HAP-1 (cell line): ENCODE results near the gene MEN1.

Experiments
- DNase-seq, 2 experiments: peaks; one replicate each; pipeline ENCODE4 v3.0.0-alpha.2; 2016 to 2020; ENCODE audit warnings: low spot score in 2 of 2
- H3K27me3 ChIP-seq: fragments of 250-450 bp; sonication (Bioruptor Pico); 2 replicates; pipeline ENCODE4 v1.5.1; 2020; ENCODE audit warnings: low read depth, mild to moderate bottlenecking, moderate library complexity
- H3K36me3 ChIP-seq: fragments of 250-450 bp; sonication (Bioruptor Pico); replicated peaks from 2 replicates; pipeline ENCODE4 v1.5.1; 2020; ENCODE audit warnings: mild to moderate bottlenecking
- H3K4me1 ChIP-seq: fragments of 250-450 bp; sonication (Bioruptor Pico); 2 replicates; pipeline ENCODE4 v1.5.1; 2020; ENCODE audit warnings: mild to moderate bottlenecking
- H3K4me3 ChIP-seq: fragments of 250-450 bp; sonication (Bioruptor Pico); 2 replicates; pipeline ENCODE4 v1.5.1; 2020; ENCODE audit warnings: mild to moderate bottlenecking, moderate library complexity
- H3K9me3 ChIP-seq: fragments of 250-450 bp; sonication (Bioruptor Pico); 2 replicates; pipeline ENCODE4 v1.5.1; 2020; ENCODE audit warnings: mild to moderate bottlenecking, moderate library complexity
- in situ Hi-C: fragments of 300-500 bp; cut with MboI; formaldehyde crosslinking; loops from 3 replicates; pipeline ENCODE4 v1.14.3; 2020; ENCODE audit warnings: low sequenced_read_pairs, inconsistent platforms, mixed read lengths

MEN1 gene

GRCh38 chr11:64767344-64768299, 42.7 kb downstream of the MEN1 start:
- Histone ChIP-seq H3K27me3 (no peaks in the 10 kb centered on the region), H3K4me1 (no peaks in the 10 kb centered on the region), H3K9me3 (no peaks in the 10 kb centered on the region), H3K36me3 (peaks cover 97% of the 10 kb centered on the region), H3K4me3 (no peak overlapping the region)
- in situ Hi-C loops, result no loop called here
- DNase-seq, result peak in 1 of 2 experiments; percentile 90

- Histone ChIP-seq H3K36me3 (peaks cover 96% of the 10 kb centered on the region), H3K9me3 (no peaks in the 10 kb centered on the region), H3K4me3 (no peak overlapping the region), H3K4me1 (no peaks in the 10 kb centered on the region), H3K27me3 (no peaks in the 10 kb centered on the region)
- DNase-seq, result no peak
- in situ Hi-C loops, result no loop called here
Observed at GRCh38 chr11:64766881-64767280, 43.5 kb downstream of the MEN1 start.

GRCh38 chr11:64765851-64766665, 44.3 kb downstream of the MEN1 start:
- no peak for DNase-seq
- in situ Hi-C loops, result no loop called here
- Histone ChIP-seq H3K27me3 (no peaks in the 10 kb centered on the region), H3K4me3 (no peak overlapping the region), H3K9me3 (no peaks in the 10 kb centered on the region), H3K36me3 (peaks cover 88% of the 10 kb centered on the region), H3K4me1 (no peaks in the 10 kb centered on the region)

GRCh38 chr11:64765291-64765850, 45.0 kb downstream of the MEN1 start:
- Histone ChIP-seq H3K4me3 (no peak overlapping the region), H3K9me3 (no peaks in the 10 kb centered on the region), H3K27me3 (no peaks in the 10 kb centered on the region), H3K4me1 (no peaks in the 10 kb centered on the region), H3K36me3 (peaks cover 81% of the 10 kb centered on the region)
- in situ Hi-C loops, result no loop called here
- DNase-seq, result peak in 1 of 2 experiments; percentile 51

GRCh38 chr11:64764753-64765152, 45.6 kb downstream of the MEN1 start:
- H3K4me1 ChIP-seq, result peaks cover 4% of the 10 kb centered on the region
- DNase-seq, result no peak
- H3K27me3 ChIP-seq, result no peaks in the 10 kb centered on the region
- H3K4me3 ChIP-seq, result no peak overlapping the region
- peaks cover 75% of the 10 kb centered on the region for H3K36me3 ChIP-seq
- H3K9me3 ChIP-seq, result no peaks in the 10 kb centered on the region
- in situ Hi-C loops, result no loop called here

- in situ Hi-C loops, result no loop called here
- H3K27me3 ChIP-seq, result no peaks in the 10 kb centered on the region
- no peak overlapping the region for H3K4me3 ChIP-seq
- peaks cover 4% of the 10 kb centered on the region for H3K4me1 ChIP-seq
- peaks cover 69% of the 10 kb centered on the region for H3K36me3 ChIP-seq
- no peaks in the 10 kb centered on the region for H3K9me3 ChIP-seq
- DNase-seq, result no peak
Observed at GRCh38 chr11:64764040-64764611, 46.2 kb downstream of the MEN1 start.

GRCh38 chr11:64763526-64764039, 46.8 kb downstream of the MEN1 start:
- Histone ChIP-seq H3K27me3 (no peaks in the 10 kb centered on the region), H3K9me3 (no peaks in the 10 kb centered on the region), H3K4me1 (peaks cover 4% of the 10 kb centered on the region), H3K4me3 (no peak overlapping the region), H3K36me3 (peaks cover 63% of the 10 kb centered on the region)
- no peak for DNase-seq
- in situ Hi-C loops, result no loop called here

GRCh38 chr11:64762674-64763525, 47.5 kb downstream of the MEN1 start:
- H3K9me3 ChIP-seq, result no peaks in the 10 kb centered on the region
- H3K4me3 ChIP-seq, result no peak overlapping the region
- peaks cover 4% of the 10 kb centered on the region for H3K4me1 ChIP-seq
- no peaks in the 10 kb centered on the region for H3K27me3 ChIP-seq
- peaks cover 56% of the 10 kb centered on the region for H3K36me3 ChIP-seq
- DNase-seq, result no peak
- in situ Hi-C loops, result no loop called here

- in situ Hi-C loops, result no loop called here
- Histone ChIP-seq H3K4me3 (no peak overlapping the region), H3K36me3 (peaks cover 50% of the 10 kb centered on the region), H3K9me3 (no peaks in the 10 kb centered on the region), H3K4me1 (peaks cover 4% of the 10 kb centered on the region), H3K27me3 (no peaks in the 10 kb centered on the region)
- no peak for DNase-seq
Observed at GRCh38 chr11:64762277-64762673, 48.1 kb downstream of the MEN1 start.

GRCh38 chr11:64760759-64761420, 49.5 kb downstream of the MEN1 start:
- H3K4me1 ChIP-seq, result peaks cover 4% of the 10 kb centered on the region
- in situ Hi-C loops, result no loop called here

GRCh38 chr11:64759722-64760719, 50.3 kb downstream of the MEN1 start, which contains the start of gene PYGM:
Gene PYGM, minus strand, starts transcription at chr11:64759974. Its CDS starts 76 bp downstream, at chr11:64759898.
- DNase-seq, result peak in 1 of 2 experiments; percentile 78
- in situ Hi-C loops, result no loop called here
- H3K4me1 ChIP-seq, result peaks cover 4% of the 10 kb centered on the region
- no peaks in the 10 kb centered on the region for H3K9me3 ChIP-seq
- H3K4me3 ChIP-seq, result no peak within 1 kb of the TSS
- no peaks in the 10 kb centered on the region for H3K27me3 ChIP-seq
- peaks cover 31% of the 10 kb centered on the region for H3K36me3 ChIP-seq

More at GRCh38 chr11:64760759-64761420, 49.5 kb downstream of the MEN1 start:
- no peak overlapping the region for H3K4me3 ChIP-seq
- H3K27me3 ChIP-seq, result no peaks in the 10 kb centered on the region
- H3K9me3 ChIP-seq, result no peaks in the 10 kb centered on the region
- no peak for DNase-seq
- H3K36me3 ChIP-seq, result peaks cover 40% of the 10 kb centered on the region
